SK-N-SH treated with all-trans-retinoic acid at 6 μM for 48 hours (cell line): ENCODE measurements around the gene KLHL29.

Experiments used
- ATAC-seq: fragments of 200-7000 bp; cut with Tn5 transposase; 3 replicates; pipeline ENCODE4 v1.9.1; 2020; ENCODE audit warnings: mild to moderate bottlenecking, moderate library complexity
- ARNTL ChIP-seq: fragments of 450-650 bp; formaldehyde crosslinking; IDR thresholded peaks from 2 replicates; pipeline ENCODE4 v1.5.0; 2020; ENCODE audit warnings: low read depth, mild to moderate bottlenecking, moderate library complexity, borderline replicate concordance
- BACH2 ChIP-seq: fragments of 250-450 bp; sonication (Bioruptor Pico); IDR thresholded peaks from 2 replicates; pipeline ENCODE4 v1.9.0; 2021; ENCODE audit warnings: mild to moderate bottlenecking, borderline replicate concordance
- CSDC2 ChIP-seq: fragments of 250-450 bp; sonication (Bioruptor Pico); IDR thresholded peaks from 2 replicates; pipeline ENCODE4 v1.5.0; 2020; ENCODE audit warnings: mild to moderate bottlenecking, moderate library complexity
- GLIS3 ChIP-seq: fragments of 250-450 bp; sonication (Bioruptor Pico); IDR thresholded peaks from 2 replicates; pipeline ENCODE4 v1.5.0; 2020; ENCODE audit warnings: mild to moderate bottlenecking, moderate library complexity
- ISL1 ChIP-seq: fragments of 250-450 bp; sonication (Bioruptor Pico); IDR thresholded peaks from 2 replicates; pipeline ENCODE4 v2.1.2; 2022; ENCODE audit warnings: mild to moderate bottlenecking, moderate library complexity
- PPARA ChIP-seq: fragments of 250-450 bp; sonication (Bioruptor Pico); IDR thresholded peaks from 2 replicates; pipeline ENCODE4 v1.5.0; 2020; ENCODE audit warnings: mild to moderate bottlenecking, borderline replicate concordance
- RARB ChIP-seq: fragments of 250-450 bp; sonication (Bioruptor Pico); IDR thresholded peaks from 2 replicates; pipeline ENCODE4 v1.8.0; 2021; ENCODE audit warnings: mild to moderate bottlenecking, moderate library complexity
- SNAI2 ChIP-seq: fragments of 250-450 bp; sonication (Bioruptor Pico); IDR thresholded peaks from 2 replicates; pipeline ENCODE4 v1.5.0; 2020; ENCODE audit warnings: mild to moderate bottlenecking, moderate library complexity
- TOX ChIP-seq: fragments of 250-450 bp; sonication (Bioruptor Pico); IDR thresholded peaks from 2 replicates; pipeline ENCODE4 v1.8.0; 2021; ENCODE audit warnings: mild to moderate bottlenecking, moderate library complexity, borderline replicate concordance
- ZC3H10 ChIP-seq: fragments of 250-450 bp; sonication (Bioruptor Pico); IDR thresholded peaks from 2 replicates; pipeline ENCODE4 v1.5.1; 2021; ENCODE audit warnings: mild to moderate bottlenecking, moderate library complexity
- ZFP3 ChIP-seq: fragments of 250-450 bp; sonication (Bioruptor Pico); IDR thresholded peaks from 2 replicates; pipeline ENCODE4 v1.5.0; 2020; ENCODE audit warnings: mild to moderate bottlenecking, moderate library complexity
- ZFP30 ChIP-seq: fragments of 450-650 bp; formaldehyde crosslinking; IDR thresholded peaks from 2 replicates; pipeline ENCODE4 v1.5.0; 2022; ENCODE audit warnings: mild to moderate bottlenecking, moderate library complexity
- ZNF565 ChIP-seq: fragments of 450-650 bp; formaldehyde crosslinking; conservative IDR thresholded peaks from 2 replicates; pipeline ENCODE4 v1.5.0; 2020; ENCODE audit warnings: low read depth, mild to moderate bottlenecking, moderate library complexity
- ZNF70 ChIP-seq: fragments of 450-650 bp; formaldehyde crosslinking; IDR thresholded peaks from 2 replicates; pipeline ENCODE4 v1.5.0; 2020; ENCODE audit warnings: mild to moderate bottlenecking, moderate library complexity
- ZNF8 ChIP-seq: fragments of 450-650 bp; formaldehyde crosslinking; IDR thresholded peaks from 2 replicates; pipeline ENCODE4 v1.5.0; 2020; ENCODE audit warnings: mild to moderate bottlenecking, moderate library complexity
- TF ChIP-seq, protein P1 (sequence below): fragments of 250-450 bp; sonication (Bioruptor Pico); IDR thresholded peaks from 2 replicates; pipeline ENCODE4 v1.8.0; 2020; ENCODE audit warnings: mild to moderate bottlenecking, moderate library complexity, borderline replicate concordance
- TF ChIP-seq, protein P2 (sequence below): fragments of 250-450 bp; sonication (Bioruptor Pico); IDR thresholded peaks from 2 replicates; pipeline ENCODE4 v1.5.0; 2020; ENCODE audit warnings: mild to moderate bottlenecking, moderate library complexity
- TF ChIP-seq, protein P3 (sequence below): fragments of 250-450 bp; sonication (Bioruptor Pico); IDR thresholded peaks from 2 replicates; pipeline ENCODE4 v1.5.1; 2020; ENCODE audit warnings: low read depth, mild to moderate bottlenecking, moderate library complexity
- TF ChIP-seq, protein P4 (sequence below): fragments of 250-450 bp; sonication (Bioruptor Pico); IDR thresholded peaks from 2 replicates; pipeline ENCODE4 v1.8.0; 2021; ENCODE audit warnings: low read depth, mild to moderate bottlenecking, moderate library complexity, borderline replicate concordance

KLHL29 gene

DNA sequence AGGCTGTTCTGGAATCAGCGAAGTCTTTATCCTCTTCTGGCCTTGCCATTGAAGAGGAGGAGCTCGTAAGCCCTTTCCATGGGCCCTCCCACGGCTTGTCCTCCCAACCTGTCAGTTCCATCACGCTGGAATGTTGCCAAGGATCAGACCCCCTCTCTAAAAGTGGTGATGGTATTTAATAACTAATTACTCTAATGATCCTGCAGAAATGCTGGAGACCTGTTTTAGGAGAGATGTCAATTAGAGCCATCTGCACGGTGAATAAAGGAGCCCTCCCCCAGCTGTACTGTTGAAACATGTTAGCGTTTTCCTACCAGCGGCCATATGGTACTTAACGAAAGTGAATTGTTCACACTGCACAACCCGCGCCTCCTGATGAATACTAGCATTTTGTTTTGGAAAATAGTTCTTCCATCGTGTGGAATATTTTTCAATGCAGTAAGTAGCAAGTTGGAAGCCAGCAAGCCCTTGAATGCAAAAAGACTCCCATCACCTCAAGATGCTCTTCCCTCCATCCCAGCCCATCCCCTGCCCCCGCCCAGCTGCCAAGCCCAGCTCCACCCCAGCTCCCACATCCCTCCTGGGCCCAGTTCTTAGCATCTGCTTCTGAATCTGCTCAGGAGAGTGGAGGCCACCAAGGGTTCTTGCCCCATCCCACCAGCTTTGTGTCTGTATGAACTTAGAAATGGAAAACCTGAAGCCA is 145.4 kb downstream of the KLHL29 start (continued):
- TF ChIP-seq ARNTL (CRISPR knock-in tag): no peak
- TF ChIP-seq ZFP3 (CRISPR knock-in tag): no peak

DNA sequence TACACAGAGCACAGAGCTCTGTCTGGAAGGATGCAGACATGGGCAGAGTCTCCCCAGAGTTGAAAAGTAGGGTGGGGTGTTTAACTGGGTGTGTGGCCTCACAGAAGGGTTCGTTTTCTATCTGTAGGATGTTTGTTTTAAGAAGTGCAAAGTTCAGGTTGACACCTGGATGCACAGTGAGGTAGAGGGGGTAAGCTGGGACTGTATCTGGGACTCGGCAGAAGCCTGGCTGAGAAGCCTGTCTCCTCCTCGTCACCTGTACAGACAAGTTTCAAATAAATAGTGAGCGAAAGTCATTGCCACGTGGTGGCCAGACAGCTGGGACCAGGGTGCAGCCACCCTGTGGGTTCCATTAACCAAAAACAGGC is 145.9 kb downstream of the KLHL29 start:
- TF ChIP-seq, protein P1, sequence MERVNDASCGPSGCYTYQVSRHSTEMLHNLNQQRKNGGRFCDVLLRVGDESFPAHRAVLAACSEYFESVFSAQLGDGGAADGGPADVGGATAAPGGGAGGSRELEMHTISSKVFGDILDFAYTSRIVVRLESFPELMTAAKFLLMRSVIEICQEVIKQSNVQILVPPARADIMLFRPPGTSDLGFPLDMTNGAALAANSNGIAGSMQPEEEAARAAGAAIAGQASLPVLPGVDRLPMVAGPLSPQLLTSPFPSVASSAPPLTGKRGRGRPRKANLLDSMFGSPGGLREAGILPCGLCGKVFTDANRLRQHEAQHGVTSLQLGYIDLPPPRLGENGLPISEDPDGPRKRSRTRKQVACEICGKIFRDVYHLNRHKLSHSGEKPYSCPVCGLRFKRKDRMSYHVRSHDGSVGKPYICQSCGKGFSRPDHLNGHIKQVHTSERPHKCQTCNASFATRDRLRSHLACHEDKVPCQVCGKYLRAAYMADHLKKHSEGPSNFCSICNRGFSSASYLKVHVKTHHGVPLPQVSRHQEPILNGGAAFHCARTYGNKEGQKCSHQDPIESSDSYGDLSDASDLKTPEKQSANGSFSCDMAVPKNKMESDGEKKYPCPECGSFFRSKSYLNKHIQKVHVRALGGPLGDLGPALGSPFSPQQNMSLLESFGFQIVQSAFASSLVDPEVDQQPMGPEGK (CRISPR knock-in tag): no peak
- TF ChIP-seq, protein P2, sequence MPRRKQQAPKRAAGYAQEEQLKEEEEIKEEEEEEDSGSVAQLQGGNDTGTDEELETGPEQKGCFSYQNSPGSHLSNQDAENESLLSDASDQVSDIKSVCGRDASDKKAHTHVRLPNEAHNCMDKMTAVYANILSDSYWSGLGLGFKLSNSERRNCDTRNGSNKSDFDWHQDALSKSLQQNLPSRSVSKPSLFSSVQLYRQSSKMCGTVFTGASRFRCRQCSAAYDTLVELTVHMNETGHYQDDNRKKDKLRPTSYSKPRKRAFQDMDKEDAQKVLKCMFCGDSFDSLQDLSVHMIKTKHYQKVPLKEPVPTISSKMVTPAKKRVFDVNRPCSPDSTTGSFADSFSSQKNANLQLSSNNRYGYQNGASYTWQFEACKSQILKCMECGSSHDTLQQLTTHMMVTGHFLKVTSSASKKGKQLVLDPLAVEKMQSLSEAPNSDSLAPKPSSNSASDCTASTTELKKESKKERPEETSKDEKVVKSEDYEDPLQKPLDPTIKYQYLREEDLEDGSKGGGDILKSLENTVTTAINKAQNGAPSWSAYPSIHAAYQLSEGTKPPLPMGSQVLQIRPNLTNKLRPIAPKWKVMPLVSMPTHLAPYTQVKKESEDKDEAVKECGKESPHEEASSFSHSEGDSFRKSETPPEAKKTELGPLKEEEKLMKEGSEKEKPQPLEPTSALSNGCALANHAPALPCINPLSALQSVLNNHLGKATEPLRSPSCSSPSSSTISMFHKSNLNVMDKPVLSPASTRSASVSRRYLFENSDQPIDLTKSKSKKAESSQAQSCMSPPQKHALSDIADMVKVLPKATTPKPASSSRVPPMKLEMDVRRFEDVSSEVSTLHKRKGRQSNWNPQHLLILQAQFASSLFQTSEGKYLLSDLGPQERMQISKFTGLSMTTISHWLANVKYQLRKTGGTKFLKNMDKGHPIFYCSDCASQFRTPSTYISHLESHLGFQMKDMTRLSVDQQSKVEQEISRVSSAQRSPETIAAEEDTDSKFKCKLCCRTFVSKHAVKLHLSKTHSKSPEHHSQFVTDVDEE: no peak
- TF ChIP-seq GLIS3 (CRISPR knock-in tag) (no peak), SNAI2 (CRISPR knock-in tag) (no peak)
- ATAC-seq: no peak

DNA sequence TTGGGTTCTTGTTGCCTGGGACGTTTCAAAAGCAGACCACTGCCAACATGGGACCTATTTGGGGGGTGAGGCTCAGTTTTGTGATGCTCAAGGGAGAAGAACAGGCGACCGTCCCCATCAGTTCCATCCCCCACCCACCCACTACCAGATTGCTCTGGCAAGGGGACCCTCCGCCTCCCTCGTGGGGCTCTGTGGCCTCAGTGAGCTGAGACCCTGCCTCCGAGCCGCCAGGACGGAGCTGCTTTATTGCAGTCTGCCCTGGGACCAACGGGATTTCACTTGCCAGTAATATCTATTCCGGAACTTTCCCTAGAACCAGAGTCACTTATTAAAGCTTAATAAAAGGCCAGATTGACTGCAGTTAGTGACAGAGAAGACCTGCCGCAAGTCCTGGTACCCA is 146.3 kb downstream of the KLHL29 start:
- no peak for ATAC-seq
- TF ChIP-seq ZFP3 (CRISPR knock-in tag) (no peak), SNAI2 (CRISPR knock-in tag) (no peak), ZFP30 (CRISPR knock-in tag) (no peak), PPARA (CRISPR knock-in tag) (no peak), ARNTL (CRISPR knock-in tag) (no peak), ZNF565 (CRISPR knock-in tag) (no peak), ZNF70 (CRISPR knock-in tag) (no peak), ISL1 (CRISPR knock-in tag) (no peak), BACH2 (CRISPR knock-in tag) (no peak)
- TF ChIP-seq, protein P1 (CRISPR knock-in tag): no peak
- TF ChIP-seq, protein P3, sequence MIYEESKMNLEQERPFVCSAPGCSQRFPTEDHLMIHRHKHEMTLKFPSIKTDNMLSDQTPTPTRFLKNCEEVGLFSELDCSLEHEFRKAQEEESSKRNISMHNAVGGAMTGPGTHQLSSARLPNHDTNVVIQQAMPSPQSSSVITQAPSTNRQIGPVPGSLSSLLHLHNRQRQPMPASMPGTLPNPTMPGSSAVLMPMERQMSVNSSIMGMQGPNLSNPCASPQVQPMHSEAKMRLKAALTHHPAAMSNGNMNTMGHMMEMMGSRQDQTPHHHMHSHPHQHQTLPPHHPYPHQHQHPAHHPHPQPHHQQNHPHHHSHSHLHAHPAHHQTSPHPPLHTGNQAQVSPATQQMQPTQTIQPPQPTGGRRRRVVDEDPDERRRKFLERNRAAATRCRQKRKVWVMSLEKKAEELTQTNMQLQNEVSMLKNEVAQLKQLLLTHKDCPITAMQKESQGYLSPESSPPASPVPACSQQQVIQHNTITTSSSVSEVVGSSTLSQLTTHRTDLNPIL: no peak
- TF ChIP-seq, protein P4, sequence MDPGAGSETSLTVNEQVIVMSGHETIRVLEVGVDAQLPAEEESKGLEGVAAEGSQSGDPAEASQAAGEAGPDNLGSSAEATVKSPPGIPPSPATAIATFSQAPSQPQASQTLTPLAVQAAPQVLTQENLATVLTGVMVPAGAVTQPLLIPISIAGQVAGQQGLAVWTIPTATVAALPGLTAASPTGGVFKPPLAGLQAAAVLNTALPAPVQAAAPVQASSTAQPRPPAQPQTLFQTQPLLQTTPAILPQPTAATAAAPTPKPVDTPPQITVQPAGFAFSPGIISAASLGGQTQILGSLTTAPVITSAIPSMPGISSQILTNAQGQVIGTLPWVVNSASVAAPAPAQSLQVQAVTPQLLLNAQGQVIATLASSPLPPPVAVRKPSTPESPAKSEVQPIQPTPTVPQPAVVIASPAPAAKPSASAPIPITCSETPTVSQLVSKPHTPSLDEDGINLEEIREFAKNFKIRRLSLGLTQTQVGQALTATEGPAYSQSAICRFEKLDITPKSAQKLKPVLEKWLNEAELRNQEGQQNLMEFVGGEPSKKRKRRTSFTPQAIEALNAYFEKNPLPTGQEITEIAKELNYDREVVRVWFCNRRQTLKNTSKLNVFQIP (CRISPR knock-in tag): no peak

DNA sequence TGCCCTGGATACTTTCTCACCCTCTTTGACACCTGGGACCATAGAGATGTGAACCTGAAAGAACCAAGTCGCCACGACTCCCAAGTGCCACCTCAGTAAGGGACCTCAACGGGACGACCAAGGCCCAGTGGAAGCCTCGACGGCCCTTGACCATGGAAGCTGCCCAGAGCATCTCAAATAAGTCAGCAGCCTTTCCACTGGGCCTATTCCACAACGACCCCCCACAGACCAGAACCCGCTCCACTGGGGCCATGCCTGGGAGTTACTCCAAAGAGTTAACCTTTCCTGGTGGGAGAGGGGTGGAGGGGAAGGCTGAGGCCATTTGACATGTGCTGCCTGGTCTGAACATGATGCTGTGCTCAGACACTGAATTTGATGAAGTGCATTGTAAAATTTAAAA is 146.9 kb downstream of the KLHL29 start:
- TF ChIP-seq CSDC2 (CRISPR knock-in tag) (no peak), TOX (CRISPR knock-in tag) (no peak), ZNF8 (CRISPR knock-in tag) (no peak), RARB (CRISPR knock-in tag) (no peak), ZC3H10 (CRISPR knock-in tag) (no peak), ISL1 (CRISPR knock-in tag) (no peak), ZFP3 (CRISPR knock-in tag) (no peak)
- TF ChIP-seq, protein P2: no peak
- TF ChIP-seq, protein P1 (CRISPR knock-in tag): no peak
- no peak for ATAC-seq
